Measurements from ENCODE around the gene NKX6-2.

Gene NKX6-2

GRCh38 chr10:132777441-132777840 is 8.5 kb downstream of the NKX6-2 start:
- Histone ChIP-seq H3K4me3 (ENCODE audit: low read length) (no peak overlapping the region), H3K79me2 (ENCODE audit: low read length) (no peaks in the 10 kb centered on the region), H3K27me3 (ENCODE audit: low read depth, low read length) (no peaks in the 10 kb centered on the region), H3K36me3 (replicated peaks; ENCODE audit: low read depth, low read length) (no peaks in the 10 kb centered on the region), H3K9me3 (ENCODE audit: insufficient read depth, low read length) (no peaks in the 10 kb centered on the region), H2AFZ (ENCODE audit: low read depth, low read length) (no peak overlapping the region), H3K4me2 (ENCODE audit: low read length) (no peak overlapping the region), H3K9ac (ENCODE audit: low read length) (no peak overlapping the region), H4K20me1 (ENCODE audit: insufficient read depth, low read length) (no peaks in the 10 kb centered on the region), H3K27ac (ENCODE audit: low read length) (no peak overlapping the region), H3K4me1 (ENCODE audit: low read length) (no peaks in the 10 kb centered on the region)
- TF ChIP-seq EZH2phosphoT487 (IDR thresholded peaks at IDR 0.05; ENCODE audit: low read depth) (no peak), CTCF (IDR thresholded peaks at IDR 0.05; ENCODE audit: low read depth, low read length) (no peak)

- Histone ChIP-seq H3K36me3 (replicated peaks; ENCODE audit: low read depth, low read length) (no peaks in the 10 kb centered on the region), H3K9ac (ENCODE audit: low read length) (no peak overlapping the region), H3K9me3 (ENCODE audit: insufficient read depth, low read length) (no peaks in the 10 kb centered on the region), H3K4me1 (ENCODE audit: low read length) (no peaks in the 10 kb centered on the region), H3K4me2 (ENCODE audit: low read length) (no peak overlapping the region), H3K27ac (ENCODE audit: low read length) (no peak overlapping the region), H3K4me3 (ENCODE audit: low read length) (no peak overlapping the region), H2AFZ (ENCODE audit: low read depth, low read length) (no peak overlapping the region), H3K27me3 (ENCODE audit: low read depth, low read length) (no peaks in the 10 kb centered on the region), H3K79me2 (ENCODE audit: low read length) (no peaks in the 10 kb centered on the region), H4K20me1 (ENCODE audit: insufficient read depth, low read length) (no peaks in the 10 kb centered on the region)
- no peak for TF ChIP-seq EZH2phosphoT487 (IDR thresholded peaks at IDR 0.05; ENCODE audit: low read depth)
- no peak for TF ChIP-seq CTCF (IDR thresholded peaks at IDR 0.05; ENCODE audit: low read depth, low read length)
Observed at GRCh38 chr10:132776821-132777220, 9.1 kb downstream of the NKX6-2 start.

GRCh38 chr10:132776186-132776585 is 9.8 kb downstream of the NKX6-2 start:
- no peak overlapping the region for H3K27ac ChIP-seq (ENCODE audit: low read length)
- H3K4me3 ChIP-seq (ENCODE audit: low read length): no peak overlapping the region
- H3K9ac ChIP-seq (ENCODE audit: low read length): no peak overlapping the region
- H3K36me3 ChIP-seq (replicated peaks; ENCODE audit: low read depth, low read length): no peaks in the 10 kb centered on the region
- H2AFZ ChIP-seq (ENCODE audit: low read depth, low read length): no peak overlapping the region
- TF ChIP-seq CTCF (IDR thresholded peaks at IDR 0.05; ENCODE audit: low read depth, low read length) (no peak), EZH2phosphoT487 (IDR thresholded peaks at IDR 0.05; ENCODE audit: low read depth) (no peak)
- H3K27me3 ChIP-seq (ENCODE audit: low read depth, low read length): no peaks in the 10 kb centered on the region
- H3K4me1 ChIP-seq (ENCODE audit: low read length): no peaks in the 10 kb centered on the region
- no peak overlapping the region for H3K4me2 ChIP-seq (ENCODE audit: low read length)
- no peaks in the 10 kb centered on the region for H4K20me1 ChIP-seq (ENCODE audit: insufficient read depth, low read length)
- no peaks in the 10 kb centered on the region for H3K9me3 ChIP-seq (ENCODE audit: insufficient read depth, low read length)
- H3K79me2 ChIP-seq (ENCODE audit: low read length): no peaks in the 10 kb centered on the region

- no peak overlapping the region for H3K9ac ChIP-seq (ENCODE audit: low read length)
- no peaks in the 10 kb centered on the region for H3K27me3 ChIP-seq (ENCODE audit: low read depth, low read length)
- H3K4me1 ChIP-seq (ENCODE audit: low read length): no peaks in the 10 kb centered on the region
- no peaks in the 10 kb centered on the region for H4K20me1 ChIP-seq (ENCODE audit: insufficient read depth, low read length)
- H3K36me3 ChIP-seq (replicated peaks; ENCODE audit: low read depth, low read length): no peaks in the 10 kb centered on the region
- TF ChIP-seq CTCF (IDR thresholded peaks at IDR 0.05; ENCODE audit: low read depth, low read length) (no peak), EZH2phosphoT487 (IDR thresholded peaks at IDR 0.05; ENCODE audit: low read depth) (no peak)
- H3K27ac ChIP-seq (ENCODE audit: low read length): no peak overlapping the region
- no peak overlapping the region for H2AFZ ChIP-seq (ENCODE audit: low read depth, low read length)
- no peak overlapping the region for H3K4me2 ChIP-seq (ENCODE audit: low read length)
- no peak overlapping the region for H3K4me3 ChIP-seq (ENCODE audit: low read length)
- H3K79me2 ChIP-seq (ENCODE audit: low read length): no peaks in the 10 kb centered on the region
- H3K9me3 ChIP-seq (ENCODE audit: insufficient read depth, low read length): no peaks in the 10 kb centered on the region
Observed at GRCh38 chr10:132774902-132775863, 10.8 kb downstream of the NKX6-2 start.

Data from OCI-LY3 (cell line).